GM06990 (cell line): ENCODE data around the gene SLCO2A1.

Experiments
- DNase-seq: peaks from one replicate; pipeline ENCODE4 v3.0.0-alpha.2; 2011; ENCODE audit not compliant: insufficient read length; ENCODE audit errors: extremely low read depth
- H3K27me3 ChIP-seq: replicated peaks from 2 replicates; pipeline ENCODE4 v1.6.0; 2011; ENCODE audit warnings: low read length; ENCODE audit not compliant: control insufficient read depth, insufficient read depth
- H3K36me3 ChIP-seq: 2 replicates; pipeline ENCODE4 v1.5.1; 2011; ENCODE audit warnings: low read length; ENCODE audit not compliant: control insufficient read depth, insufficient read depth
- H3K4me3 ChIP-seq: replicated peaks from 2 replicates; pipeline ENCODE4 v1.5.1; 2011; ENCODE audit warnings: low read depth, mild to moderate bottlenecking, control low read depth, low read length
- CTCF ChIP-seq: IDR thresholded peaks from 2 replicates; pipeline ENCODE4 v1.5.1; 2011; ENCODE audit warnings: low read length, control low read depth, mild to moderate bottlenecking, inconsistent platforms; ENCODE audit not compliant: insufficient read depth, poor library complexity, severe bottlenecking

Gene SLCO2A1

GRCh38 chr3:134040066-134040465, 10.3 kb upstream of the SLCO2A1 start:
- Histone ChIP-seq H3K4me3 (no peak overlapping the region), H3K36me3 (no peaks in the 10 kb centered on the region), H3K27me3 (no peaks in the 10 kb centered on the region; the same call in 1 of the 2 replicates)
- no peak for DNase-seq
- TF ChIP-seq CTCF: no peak

- H3K4me3 ChIP-seq: no peak overlapping the region
These were observed 9.6 kb upstream of the SLCO2A1 start for GRCh38 chr3:134039161-134039862.

GRCh38 chr3:134038716-134039115, 9.0 kb upstream of the SLCO2A1 start:
- H3K4me3 ChIP-seq: no peak overlapping the region
- no peaks in the 10 kb centered on the region for H3K36me3 ChIP-seq
- no peak for TF ChIP-seq CTCF
- no peaks in the 10 kb centered on the region; the same call in 1 of the 2 replicates for H3K27me3 ChIP-seq
- DNase-seq: no peak

More at GRCh38 chr3:134039161-134039862, 9.6 kb upstream of the SLCO2A1 start:
- no peak for DNase-seq
- H3K36me3 ChIP-seq: no peaks in the 10 kb centered on the region
- no peak for TF ChIP-seq CTCF
- H3K27me3 ChIP-seq: no peaks in the 10 kb centered on the region; the same call in 1 of the 2 replicates

GRCh38 chr3:134038071-134038491, 8.4 kb upstream of the SLCO2A1 start:
- no peak overlapping the region for H3K4me3 ChIP-seq
- no peak for TF ChIP-seq CTCF
- no peaks in the 10 kb centered on the region for H3K36me3 ChIP-seq
- no peaks in the 10 kb centered on the region; the same call in 1 of the 2 replicates for H3K27me3 ChIP-seq
- DNase-seq: no peak

- no peaks in the 10 kb centered on the region for H3K36me3 ChIP-seq
- no peaks in the 10 kb centered on the region; the same call in 1 of the 2 replicates for H3K27me3 ChIP-seq
- DNase-seq: no peak
- no peak overlapping the region for H3K4me3 ChIP-seq
- no peak for TF ChIP-seq CTCF
These were observed 7.4 kb upstream of the SLCO2A1 start for GRCh38 chr3:134037168-134037567.

GRCh38 chr3:134036291-134036690, 6.6 kb upstream of the SLCO2A1 start:
- no peak for TF ChIP-seq CTCF
- H3K27me3 ChIP-seq: no peaks in the 10 kb centered on the region; the same call in none of the 2 replicates
- H3K36me3 ChIP-seq: no peaks in the 10 kb centered on the region
- no peak overlapping the region for H3K4me3 ChIP-seq
- DNase-seq: no peak
